ENCODE results near the gene CGB2.
"Not testable (repeated sequence)": the region's sequence is repeated elsewhere in the genome, so short reads cannot be mapped to it uniquely, and the experiment has no call there.

DNA sequence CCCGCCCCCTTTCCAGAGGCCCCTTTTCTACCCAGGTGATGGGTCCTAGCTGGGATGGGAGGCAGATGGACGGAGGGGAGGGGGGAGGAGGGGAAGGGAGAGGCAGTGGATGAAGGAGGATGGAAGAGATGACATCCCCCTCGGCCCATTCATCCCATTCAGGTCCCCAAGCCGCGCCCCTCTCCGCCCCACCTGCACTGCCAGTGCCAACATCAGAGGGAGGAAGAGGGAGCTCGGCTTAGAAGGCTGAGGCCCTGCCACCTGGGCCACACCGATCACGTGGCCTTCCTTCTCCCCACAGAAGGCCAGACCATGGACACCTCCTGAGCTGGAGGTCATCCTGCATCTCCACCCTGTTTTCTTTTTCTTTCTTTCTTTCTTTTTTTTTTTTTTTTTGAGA, 3.0 kb upstream of the CGB2 start:
- TF ChIP-seq TAF1 (IDR thresholded peaks at IDR 0.05; ENCODE audit: low read depth); CTCF (IDR thresholded peaks at IDR 0.05; ENCODE audit: poor library complexity, severe bottlenecking): not testable (repeated sequence)
